ENCODE results near the gene KPNA5. TPM values are rescaled to one million over a fixed set of nuclear protein-coding genes. Genes with fewer than 3 reads are reported as not detected.
"Not testable (repeated sequence)": the region's sequence is repeated elsewhere in the genome, so short reads cannot be mapped to it uniquely, and the experiment has no call there.

KPNA5 gene
- total and polyA plus RNA-seq, 4 donors, result 2.2 to 34.3 (median 7.3) TPM

GRCh38 chr6:116682334-116682712, 1.3 kb downstream of the KPNA5 start:
- 20% methylated on average over 5 of the region's 5 CpGs for WGBS, 2 donors
- Histone ChIP-seq H3K9me3 (ENCODE audit: control insufficient read depth in 4 of 4, insufficient read depth in 3 of 4, low read length in 3 of 4) (no peaks in the 10 kb centered on the region), H3K36me3 (ENCODE audit: control insufficient read depth in 4 of 4, insufficient read depth in 4 of 4, low read length in 4 of 4) (peaks cover 0 to 18% (median 3%) of the 10 kb centered on the region in 4 donors), H3K4me3 (no peak overlapping the region), H3K27ac (ENCODE audit: low read depth in 1 of 2, low read length in 1 of 2) (no peak overlapping the region), H3K4me1 (ENCODE audit: control insufficient read depth in 5 of 5, insufficient read depth in 5 of 5, low read length in 5 of 5) (peaks cover 0 to 21% (median 2%) of the 10 kb centered on the region in 5 donors), H3K9ac (ENCODE audit: insufficient read depth in 1 of 2, low read length in 2 of 2) (peak overlapping the region in 1 of 2 donors; percentile 65), H3K27me3 (ENCODE audit: control insufficient read depth in 3 of 3, insufficient read depth in 3 of 3, low read length in 2 of 3) (no peaks in the 10 kb centered on the region)
- ATAC-seq (ENCODE audit: insufficient read depth, low FRiP score) (peak; percentile 25), DNase-seq (peak; percentile 27 to 55 (median 55))
- no peak for TF ChIP-seq CTCF (IDR thresholded peaks at IDR 0.05; ENCODE audit: control extremely low read depth, extremely low read depth)

DNA sequence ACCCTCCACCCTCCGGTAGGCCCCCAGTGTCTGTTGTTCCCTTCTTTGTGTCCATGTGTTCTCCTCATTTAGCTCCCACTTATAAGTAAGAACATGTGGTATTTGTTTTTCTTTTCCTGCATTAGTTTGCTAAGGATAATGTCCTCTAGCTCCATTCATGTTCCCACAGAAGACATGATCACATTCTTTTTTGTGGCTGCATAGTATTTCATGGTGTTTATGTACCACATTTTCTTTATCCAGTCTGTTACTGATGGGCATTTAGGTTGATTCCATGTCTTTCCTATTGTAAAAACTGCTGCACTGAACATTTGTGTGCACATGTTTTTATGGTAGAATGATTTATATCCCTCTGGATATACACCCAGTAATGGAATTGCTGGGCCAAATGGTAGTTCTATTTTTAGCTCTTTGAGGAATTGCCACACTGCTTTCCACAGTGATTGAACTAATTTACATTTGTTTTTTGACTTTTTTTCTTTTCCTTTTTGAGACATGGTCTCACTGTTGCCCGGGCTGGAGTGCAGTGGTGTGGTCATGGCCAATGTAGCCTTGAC, 4.5 kb downstream of the KPNA5 start:
- no peak overlapping the region for H3K27ac ChIP-seq (ENCODE audit: low read depth in 1 of 2, low read length in 1 of 2)
- H3K4me1 ChIP-seq (ENCODE audit: control insufficient read depth in 5 of 5, insufficient read depth in 5 of 5, low read length in 5 of 5), result peaks cover 0 to 17% (median 2%) of the 10 kb centered on the region in 5 donors
- DNase-seq, result no peak
- no peaks in the 10 kb centered on the region for H3K9me3 ChIP-seq (ENCODE audit: control insufficient read depth in 4 of 4, insufficient read depth in 3 of 4, low read length in 3 of 4)
- TF ChIP-seq CTCF (IDR thresholded peaks at IDR 0.05; ENCODE audit: control extremely low read depth, extremely low read depth), result no peak
- H3K9ac ChIP-seq (ENCODE audit: insufficient read depth in 1 of 2, low read length in 2 of 2), result no peak overlapping the region
- H3K27me3 ChIP-seq (ENCODE audit: control insufficient read depth in 3 of 3, insufficient read depth in 3 of 3, low read length in 2 of 3), result no peaks in the 10 kb centered on the region
- WGBS, 2 donors, result 95 to 96% methylated on average over 2 of the region's 2 CpGs
- peaks cover 0 to 18% (median 4%) of the 10 kb centered on the region in 4 donors for H3K36me3 ChIP-seq (ENCODE audit: control insufficient read depth in 4 of 4, insufficient read depth in 4 of 4, low read length in 4 of 4)
- no peak overlapping the region for H3K4me3 ChIP-seq
- ATAC-seq (ENCODE audit: insufficient read depth, low FRiP score), result no peak

DNA sequence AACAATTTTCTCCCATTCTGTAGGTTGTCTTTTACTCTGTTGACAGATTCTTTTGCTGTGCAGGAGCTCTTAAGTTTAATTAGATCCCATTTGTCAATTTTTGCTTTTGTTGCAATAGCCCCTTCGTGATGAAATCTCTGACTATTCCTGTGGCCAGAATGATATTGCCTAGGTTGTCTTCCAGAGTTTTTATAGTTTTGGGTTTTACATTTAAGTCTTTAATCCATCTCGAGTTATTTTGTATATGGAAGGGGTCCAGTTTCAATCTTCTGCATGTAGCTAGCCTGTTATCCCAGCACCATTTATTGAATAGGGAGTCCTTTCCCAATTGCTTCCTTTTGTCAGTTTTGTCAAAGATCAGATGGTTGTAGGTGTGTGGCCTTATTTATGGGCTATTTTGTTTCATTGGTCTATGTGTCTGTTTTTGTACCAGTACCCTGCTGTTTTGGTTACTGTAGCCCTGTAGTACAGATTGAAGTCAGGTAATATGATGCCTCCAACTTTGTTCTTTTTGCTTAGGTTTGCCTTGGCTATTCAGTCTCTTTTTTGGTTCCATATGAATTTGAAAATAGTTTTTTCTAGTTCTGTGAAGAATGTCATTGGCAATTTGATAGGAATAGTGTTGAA, 5.6 kb downstream of the KPNA5 start:
- not testable (repeated sequence) for H3K9ac ChIP-seq (ENCODE audit: insufficient read depth in 1 of 2, low read length in 2 of 2); H3K27me3 ChIP-seq (ENCODE audit: control insufficient read depth in 3 of 3, insufficient read depth in 3 of 3, low read length in 2 of 3); H3K9me3 ChIP-seq (ENCODE audit: control insufficient read depth in 4 of 4, insufficient read depth in 3 of 4, low read length in 3 of 4); DNase-seq; H3K4me3 ChIP-seq; H3K27ac ChIP-seq (ENCODE audit: low read depth in 1 of 2, low read length in 1 of 2); ATAC-seq (ENCODE audit: insufficient read depth, low FRiP score)
- 73 to 84% methylated on average over 2 of the region's 2 CpGs for WGBS, 2 donors
- peaks cover 0 to 14% (median 2%) of the 10 kb centered on the region in 5 donors for H3K4me1 ChIP-seq (ENCODE audit: control insufficient read depth in 5 of 5, insufficient read depth in 5 of 5, low read length in 5 of 5)
- H3K36me3 ChIP-seq (ENCODE audit: control insufficient read depth in 4 of 4, insufficient read depth in 4 of 4, low read length in 4 of 4), result peaks cover 0 to 12% (median 7%) of the 10 kb centered on the region in 4 donors

DNA sequence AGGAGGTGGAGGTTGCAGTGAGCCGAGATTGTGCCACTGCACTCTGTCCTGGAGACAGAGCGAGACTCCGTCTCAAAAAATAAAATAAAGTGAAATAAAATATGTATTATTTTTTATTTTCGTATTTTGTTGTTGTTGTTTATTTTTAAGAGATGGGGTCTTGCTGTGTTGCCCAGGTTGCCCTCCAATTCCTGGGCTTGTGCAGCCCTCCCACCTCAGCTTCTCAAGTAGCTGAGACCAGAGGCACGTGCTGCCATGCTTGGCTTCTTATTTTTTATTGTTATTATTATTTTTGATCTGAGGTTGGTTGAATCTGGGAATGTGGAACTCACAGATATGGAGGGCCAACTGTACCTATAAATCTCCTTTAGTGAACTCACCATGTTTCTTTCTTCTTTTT, 10.1 kb downstream of the KPNA5 start:
- TF ChIP-seq CTCF (IDR thresholded peaks at IDR 0.05; ENCODE audit: control extremely low read depth, extremely low read depth), result no peak
- no peaks in the 10 kb centered on the region for H3K27me3 ChIP-seq (ENCODE audit: control insufficient read depth in 3 of 3, insufficient read depth in 3 of 3, low read length in 2 of 3)

GRCh38 chr6:116692873-116693272, 11.9 kb downstream of the KPNA5 start:
- ATAC-seq (ENCODE audit: insufficient read depth, low FRiP score); DNase-seq; H3K4me1 ChIP-seq (ENCODE audit: control insufficient read depth in 5 of 5, insufficient read depth in 5 of 5, low read length in 5 of 5): not testable (repeated sequence)

More for the DNA sequence above, 10.1 kb downstream of the KPNA5 start:
- no peak overlapping the region for H3K4me3 ChIP-seq
- no peak overlapping the region for H3K9ac ChIP-seq (ENCODE audit: insufficient read depth in 1 of 2, low read length in 2 of 2)
- WGBS, 2 donors, result 94 to 97% methylated on average over 5 of the region's 5 CpGs
- no peak overlapping the region for H3K27ac ChIP-seq (ENCODE audit: low read depth in 1 of 2, low read length in 1 of 2)
- peaks cover 0 to 4% (median 0%) of the 10 kb centered on the region in 5 donors for H3K4me1 ChIP-seq (ENCODE audit: control insufficient read depth in 5 of 5, insufficient read depth in 5 of 5, low read length in 5 of 5)
- no peak for ATAC-seq (ENCODE audit: insufficient read depth, low FRiP score)
- H3K9me3 ChIP-seq (ENCODE audit: control insufficient read depth in 4 of 4, insufficient read depth in 3 of 4, low read length in 3 of 4), result no peaks in the 10 kb centered on the region
- no peak for DNase-seq
- H3K36me3 ChIP-seq (ENCODE audit: control insufficient read depth in 4 of 4, insufficient read depth in 4 of 4, low read length in 4 of 4), result peaks cover 0 to 5% (median 3%) of the 10 kb centered on the region in 4 donors

DNA sequence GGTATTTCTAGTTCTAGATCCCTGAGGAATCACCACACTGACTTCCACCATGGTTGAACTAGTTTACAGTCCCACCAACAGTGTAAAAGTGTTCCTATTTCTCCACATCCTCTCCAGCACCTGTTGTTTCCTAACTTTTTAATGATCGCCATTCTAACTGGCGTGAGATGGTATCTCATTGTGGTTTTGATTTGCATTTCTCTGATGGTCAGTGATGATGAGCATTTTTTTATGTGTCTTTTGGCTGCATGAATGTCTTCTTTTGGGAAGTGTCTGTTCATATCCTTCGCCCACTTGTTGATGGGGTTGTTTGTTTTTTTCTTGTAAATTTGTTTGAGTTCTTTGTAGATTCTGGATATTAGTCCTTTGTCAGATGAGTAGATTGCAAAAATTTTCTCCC, 12.3 kb downstream of the KPNA5 start:
- H3K4me1 ChIP-seq (ENCODE audit: control insufficient read depth in 5 of 5, insufficient read depth in 5 of 5, low read length in 5 of 5); H3K9ac ChIP-seq (ENCODE audit: insufficient read depth in 1 of 2, low read length in 2 of 2); DNase-seq; H3K27ac ChIP-seq (ENCODE audit: low read depth in 1 of 2, low read length in 1 of 2); ATAC-seq (ENCODE audit: insufficient read depth, low FRiP score); H3K36me3 ChIP-seq (ENCODE audit: control insufficient read depth in 4 of 4, insufficient read depth in 4 of 4, low read length in 4 of 4); H3K9me3 ChIP-seq (ENCODE audit: control insufficient read depth in 4 of 4, insufficient read depth in 3 of 4, low read length in 3 of 4); H3K4me3 ChIP-seq; H3K27me3 ChIP-seq (ENCODE audit: control insufficient read depth in 3 of 3, insufficient read depth in 3 of 3, low read length in 2 of 3): not testable (repeated sequence)
- 92 to 93% methylated on average over 2 of the region's 3 CpGs for WGBS, 2 donors

More at GRCh38 chr6:116692873-116693272, 11.9 kb downstream of the KPNA5 start:
- H3K4me3 ChIP-seq; H3K9ac ChIP-seq (ENCODE audit: insufficient read depth in 1 of 2, low read length in 2 of 2); H3K27me3 ChIP-seq (ENCODE audit: control insufficient read depth in 3 of 3, insufficient read depth in 3 of 3, low read length in 2 of 3); H3K9me3 ChIP-seq (ENCODE audit: control insufficient read depth in 4 of 4, insufficient read depth in 3 of 4, low read length in 3 of 4); H3K27ac ChIP-seq (ENCODE audit: low read depth in 1 of 2, low read length in 1 of 2); H3K36me3 ChIP-seq (ENCODE audit: control insufficient read depth in 4 of 4, insufficient read depth in 4 of 4, low read length in 4 of 4): not testable (repeated sequence)
- WGBS, 2 donors, result 93 to 100% methylated on average over 3 to 4 of the region's 4 CpGs

Data from lung (tissue), 12 donors.